NOMO-1 (cell line): ENCODE data around the gene PPP2R2C.

Source experiments
- DNase-seq, 2 experiments: peaks; one replicate each; lab custom pipeline; 2025; ENCODE audit not compliant: unreplicated experiment in 2 of 2; lab: John Stamatoyannopoulos, UW

The PPP2R2C gene

DNA sequence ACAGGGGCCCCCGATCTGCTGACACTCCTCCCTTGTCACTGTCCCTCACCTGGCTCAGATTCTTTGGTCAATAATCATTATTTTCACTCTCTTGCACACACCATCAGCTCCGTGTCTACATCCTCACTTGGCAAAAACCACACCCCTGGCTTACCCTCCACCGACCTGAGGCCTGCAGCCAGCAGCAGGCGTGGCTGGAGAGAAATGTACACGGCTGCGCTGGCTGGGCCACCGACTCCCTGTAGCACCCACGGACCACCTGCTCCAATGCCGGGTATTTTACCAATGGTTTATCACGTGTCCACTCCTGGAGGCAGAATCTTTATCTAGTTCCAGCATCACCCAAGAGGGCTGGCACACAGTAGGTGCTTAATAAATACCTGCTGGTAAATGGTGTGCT, 104.3 kb downstream of the PPP2R2C start:
- DNase-seq, result no peak

DNA sequence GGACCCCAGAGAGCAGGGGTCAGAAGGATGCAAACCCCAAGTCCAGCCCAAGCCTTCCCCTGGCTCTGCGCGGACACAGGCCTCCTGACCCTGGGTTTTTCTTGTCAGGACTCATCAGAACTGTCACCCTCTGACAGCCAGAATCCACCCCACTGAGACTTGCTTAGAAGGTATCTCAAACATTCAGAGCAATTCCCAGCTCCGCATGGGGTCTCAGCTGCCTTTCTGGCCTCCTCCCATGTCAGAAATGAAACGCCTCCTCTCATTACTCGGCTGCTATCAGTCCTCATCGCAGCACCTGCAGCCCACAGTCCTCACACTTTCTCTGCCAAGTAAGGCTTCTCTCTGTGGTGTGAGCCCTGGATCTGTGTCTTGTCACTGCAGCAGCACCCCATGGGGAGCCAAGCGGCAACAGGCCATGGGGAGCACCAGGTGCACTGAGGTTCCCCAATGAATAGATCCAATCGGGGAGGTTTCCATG, 105.0 kb downstream of the PPP2R2C start:
- DNase-seq, result no peak

DNA sequence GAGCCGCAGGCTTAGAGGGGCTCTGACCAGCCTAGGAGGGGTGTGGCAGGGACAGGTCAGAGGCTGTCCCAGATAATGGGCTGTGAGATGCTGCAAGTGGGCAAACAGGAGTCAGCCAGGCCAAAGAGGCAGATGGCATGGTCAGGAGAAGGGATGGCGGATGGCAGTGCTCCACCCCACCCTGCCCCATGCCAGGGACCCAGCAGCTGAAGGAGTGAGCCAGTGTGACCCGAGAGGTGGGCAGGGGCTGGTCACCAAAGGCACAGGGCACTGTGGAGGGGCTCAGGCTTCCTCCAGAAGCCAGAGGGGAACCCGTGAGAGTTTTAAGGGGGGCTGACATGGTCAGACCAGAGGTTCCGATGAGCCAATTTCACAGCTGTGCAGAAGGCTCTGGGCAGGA, 105.8 kb downstream of the PPP2R2C start:
- DNase-seq, result no peak

DNA sequence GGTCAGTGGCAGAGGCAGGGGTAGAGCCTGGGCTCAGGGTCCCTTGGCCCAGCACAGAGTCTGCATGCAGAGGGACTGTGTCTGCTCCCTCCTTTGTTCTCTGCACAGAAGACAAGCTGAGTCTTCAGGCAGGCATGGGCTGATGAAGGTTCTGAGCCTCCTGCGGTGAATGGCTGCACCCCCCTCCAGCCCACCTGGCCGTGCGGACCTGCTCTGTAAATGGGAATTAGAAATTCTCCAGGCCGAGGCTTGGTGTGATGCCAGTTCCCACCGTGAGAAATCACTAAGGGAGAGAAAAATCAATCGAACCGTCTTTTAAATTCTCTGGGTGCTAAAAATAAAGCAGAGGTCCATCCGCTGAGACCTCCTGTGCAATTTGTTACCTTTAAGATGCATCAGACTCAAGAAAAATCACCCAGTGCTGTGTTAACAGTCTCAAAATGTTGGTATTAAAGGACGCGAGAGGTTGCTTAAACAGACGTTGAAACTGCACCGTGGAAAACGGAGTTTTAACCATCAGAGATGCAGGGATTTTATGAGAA, 106.8 kb downstream of the PPP2R2C start:
- DNase-seq, result no peak

DNA sequence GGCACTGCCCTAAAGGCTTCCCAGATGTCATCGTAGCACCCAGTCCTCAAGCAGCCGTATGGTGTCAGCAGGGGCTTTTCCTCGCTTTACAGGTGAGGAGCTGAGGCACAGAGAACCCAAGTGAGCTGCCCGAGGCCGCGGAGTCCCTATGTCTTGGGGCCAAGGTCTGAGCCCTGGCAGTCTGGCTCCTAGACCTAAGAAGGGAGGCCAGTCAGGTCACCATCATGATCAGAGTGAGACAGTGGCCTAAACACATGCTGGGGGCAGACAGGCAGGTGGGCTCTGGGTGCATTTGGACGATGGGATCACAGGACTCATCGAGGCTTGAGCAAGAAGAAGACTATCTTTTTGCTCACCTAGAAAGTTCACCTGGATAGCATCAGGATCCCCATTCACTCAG, 107.8 kb downstream of the PPP2R2C start:
- DNase-seq, result no peak

DNA sequence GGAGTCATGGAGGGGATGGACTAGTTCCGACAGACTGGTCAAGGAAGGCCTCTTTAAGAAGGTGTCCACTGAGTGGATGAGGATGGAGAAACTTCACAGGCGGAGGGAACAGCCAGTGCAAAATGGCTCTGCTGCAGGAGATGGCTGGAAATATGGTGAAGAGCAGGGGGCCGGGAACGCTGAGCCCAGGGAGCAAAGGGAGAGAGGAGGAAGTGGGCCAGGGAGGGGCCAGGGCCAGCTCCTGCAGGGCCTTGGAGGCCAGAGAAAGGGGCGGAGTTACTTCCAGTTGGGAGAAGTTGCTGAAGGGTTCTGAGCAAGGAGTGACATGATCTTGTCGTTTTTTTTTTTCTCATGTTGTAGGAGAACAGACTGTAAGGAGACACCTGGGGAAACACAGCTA, 108.3 kb downstream of the PPP2R2C start:
- no peak for DNase-seq

DNA sequence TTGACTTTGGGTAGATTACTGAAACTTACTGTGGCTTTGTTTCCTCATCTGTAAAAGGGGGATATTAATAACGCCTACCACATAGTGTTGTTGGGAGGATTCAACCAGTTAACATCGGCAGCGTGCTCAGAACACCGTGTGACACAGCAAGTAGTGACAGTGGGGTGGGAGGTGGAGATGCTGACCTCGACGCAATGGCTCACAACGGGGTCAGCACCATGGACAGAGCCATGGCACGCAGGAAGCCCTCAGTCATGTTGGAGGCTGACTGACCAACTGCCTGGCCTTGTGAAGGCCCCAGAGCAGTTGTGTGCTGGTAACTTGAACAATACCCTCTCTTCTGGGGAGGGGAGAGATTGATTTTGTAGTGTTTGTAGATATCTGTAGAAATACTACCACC, 109.5 kb downstream of the PPP2R2C start:
- no peak for DNase-seq

DNA sequence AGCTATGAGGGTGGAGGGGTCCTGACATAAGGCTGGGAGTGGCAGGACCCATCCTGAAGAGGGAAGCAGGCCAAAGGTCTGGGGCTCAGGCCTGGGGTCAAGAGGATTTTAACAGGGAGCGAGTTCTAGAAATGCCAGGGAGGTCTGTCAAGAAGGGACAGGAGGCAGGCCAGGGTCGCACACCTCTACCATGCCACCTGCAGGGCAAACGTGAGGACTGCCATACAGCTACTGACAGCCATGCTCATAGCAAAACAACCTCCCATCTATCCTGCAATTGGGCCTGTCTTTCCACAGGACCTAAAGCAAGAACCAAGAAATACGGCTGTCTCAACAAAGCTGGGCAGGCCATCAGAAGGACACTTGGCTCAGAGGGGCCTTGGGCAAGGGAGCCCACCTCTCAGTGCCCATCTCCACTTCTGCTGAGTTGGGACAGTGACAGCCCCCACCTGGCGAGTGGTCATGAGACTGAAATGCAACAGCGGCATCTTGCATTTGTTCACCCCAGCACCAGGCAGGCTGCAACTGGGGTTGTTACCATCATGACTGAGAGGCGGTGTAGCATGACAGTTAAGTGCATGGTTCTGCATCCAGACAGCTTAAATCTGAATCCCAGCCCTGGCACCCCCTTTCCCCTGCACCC, 110.0 kb downstream of the PPP2R2C start:
- DNase-seq, result no peak

DNA sequence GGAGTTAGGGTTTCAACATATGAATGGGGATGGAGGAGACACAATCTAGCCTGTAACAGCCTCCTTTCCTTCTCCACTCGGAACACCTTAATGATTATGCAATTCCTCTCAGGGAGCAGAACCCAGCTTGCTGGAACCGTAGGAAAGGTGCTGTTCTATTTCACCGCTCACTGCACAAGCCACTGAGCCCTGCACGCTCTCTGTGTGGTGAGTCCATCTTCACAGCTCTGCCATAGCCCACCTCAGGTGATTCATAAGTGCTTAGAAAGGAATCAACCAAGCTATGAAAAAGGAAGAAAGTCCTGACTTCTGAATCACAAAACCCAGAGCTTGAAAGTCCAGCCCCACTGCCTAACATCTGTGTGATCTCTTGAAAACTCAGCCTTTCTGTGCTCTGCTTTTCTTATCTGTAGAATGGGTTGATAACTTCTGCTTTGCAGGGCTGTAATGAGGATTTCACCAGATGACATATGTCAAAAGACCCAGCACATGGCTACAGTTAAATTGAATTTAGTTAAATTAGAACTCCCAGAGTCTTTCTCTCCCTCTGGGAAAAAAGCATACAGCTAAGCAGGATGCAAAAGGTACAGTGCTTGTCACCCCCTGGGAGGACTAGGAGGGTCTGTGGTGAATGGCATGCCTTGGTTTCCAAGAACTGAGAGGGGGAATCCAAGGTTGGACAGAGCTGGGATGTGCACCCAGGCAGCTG, 111.2 kb downstream of the PPP2R2C start:
- no peak for DNase-seq

DNA sequence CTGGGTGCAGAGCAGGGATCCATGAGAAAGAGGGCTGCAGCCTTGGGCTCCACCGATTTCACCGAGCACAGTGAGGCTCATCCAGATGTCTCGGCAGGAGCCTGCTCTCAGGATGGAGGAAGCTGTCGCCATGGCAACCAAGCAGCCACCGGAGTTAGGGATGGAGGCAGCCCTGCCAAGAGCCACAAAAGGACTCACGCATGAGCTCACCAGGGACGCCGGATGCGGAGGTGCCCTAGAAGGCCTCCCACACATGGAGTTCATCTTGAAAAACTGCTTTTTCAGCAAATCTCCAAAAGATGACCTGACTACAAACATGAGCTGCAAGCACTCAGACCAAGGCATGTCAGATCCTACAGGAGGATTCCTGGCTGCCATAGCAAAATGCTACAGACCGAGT, 112.0 kb downstream of the PPP2R2C start:
- DNase-seq, result no peak

DNA sequence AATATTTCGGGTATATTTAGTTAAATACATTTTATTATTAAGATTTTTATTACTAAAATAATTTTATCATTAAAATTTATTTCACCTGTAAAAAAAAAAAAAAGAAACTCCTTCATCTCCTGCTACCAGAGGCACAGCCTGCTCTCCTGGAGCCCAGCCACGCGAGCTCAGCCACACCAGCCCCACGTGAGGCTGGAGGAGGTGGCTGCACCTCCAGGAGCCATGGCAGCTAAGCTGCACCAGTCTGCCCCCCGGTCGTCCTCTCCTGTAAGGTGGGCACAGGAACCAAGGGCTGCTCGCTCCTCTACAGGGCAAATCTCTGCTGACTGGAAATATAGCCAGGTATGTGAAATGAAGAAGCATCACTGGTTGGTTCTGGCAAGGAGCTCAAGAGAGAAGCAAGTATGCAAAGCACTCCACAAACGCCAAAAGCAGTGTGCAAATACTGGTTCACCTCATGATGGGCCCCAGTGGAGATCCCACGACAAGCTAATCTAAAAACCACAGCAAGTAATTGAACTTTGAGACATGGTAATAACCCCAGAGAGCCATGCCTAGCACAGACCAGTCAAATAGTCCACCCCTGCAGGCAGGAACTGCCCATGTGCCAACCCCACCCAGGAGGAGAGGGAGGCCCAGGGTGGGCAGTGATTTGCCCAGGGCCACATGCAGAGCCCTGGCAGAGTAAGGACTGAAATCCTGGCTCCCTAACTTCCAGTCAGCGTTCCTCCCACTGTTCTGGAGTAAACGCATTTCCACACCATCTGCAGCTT, 112.7 kb downstream of the PPP2R2C start:
- DNase-seq, result no peak

DNA sequence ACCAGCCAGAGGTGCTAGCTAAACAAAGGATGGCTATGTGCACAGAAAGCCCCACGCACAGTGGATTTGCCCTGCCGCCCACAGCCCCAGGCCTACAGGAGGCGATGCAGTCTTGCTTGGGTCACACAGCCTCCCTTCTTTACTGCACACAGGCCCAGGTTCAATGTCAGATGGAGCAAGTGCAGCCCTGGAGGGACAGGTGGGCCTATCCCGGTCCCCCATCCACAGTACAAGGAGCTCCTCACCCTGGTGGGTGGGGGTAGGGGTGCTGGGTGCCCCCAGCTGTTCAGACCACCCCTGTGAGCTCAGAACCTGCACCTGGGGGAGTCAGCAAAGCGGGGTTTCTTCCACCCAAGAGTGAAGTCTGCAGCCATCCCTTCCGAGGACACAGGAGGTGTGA, 114.9 kb downstream of the PPP2R2C start:
- no peak for DNase-seq

DNA sequence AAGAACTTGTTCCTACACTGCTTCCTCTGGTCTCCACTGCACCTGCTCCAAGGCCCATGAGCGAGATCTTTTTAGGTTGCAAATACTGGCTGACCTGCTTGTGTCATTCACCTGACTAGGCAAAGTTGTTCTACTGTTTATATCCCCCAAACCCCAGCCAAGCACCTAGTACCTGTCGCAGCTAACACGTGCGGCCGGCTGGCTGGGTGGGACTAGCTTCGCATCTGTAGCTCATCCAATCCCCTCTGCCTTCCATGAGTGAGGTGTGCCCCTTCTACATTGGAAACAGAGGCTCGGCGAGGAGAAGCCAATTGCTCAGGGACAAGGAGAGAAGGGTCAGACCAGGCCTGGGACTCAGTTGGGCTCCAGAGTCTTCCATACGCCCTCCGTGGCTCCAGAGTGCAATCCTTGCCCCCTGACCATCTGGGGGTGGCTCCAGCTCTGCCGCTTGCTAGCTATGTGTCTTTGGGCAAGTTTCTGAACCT, 116.3 kb downstream of the PPP2R2C start:
- DNase-seq, result no peak

DNA sequence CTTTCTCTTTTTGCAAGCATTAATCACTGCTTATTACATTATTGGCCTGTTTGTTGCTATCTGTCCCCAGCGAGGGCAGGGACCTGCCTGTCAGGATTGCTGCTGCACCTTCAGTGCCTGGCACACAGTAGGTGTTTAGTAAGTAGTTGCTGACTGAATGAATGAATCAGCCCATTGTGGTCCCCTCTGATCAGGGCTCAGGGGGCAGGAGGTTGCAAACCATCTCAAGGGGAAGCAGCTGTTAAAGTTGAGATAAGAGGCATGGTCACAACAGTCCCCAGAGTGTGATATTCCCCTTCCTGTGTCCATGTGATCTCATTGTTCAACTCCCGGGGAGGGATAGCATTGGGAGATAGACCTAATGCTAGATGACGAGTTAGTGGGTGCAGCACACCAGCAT, 117.4 kb downstream of the PPP2R2C start:
- DNase-seq, result no peak

DNA sequence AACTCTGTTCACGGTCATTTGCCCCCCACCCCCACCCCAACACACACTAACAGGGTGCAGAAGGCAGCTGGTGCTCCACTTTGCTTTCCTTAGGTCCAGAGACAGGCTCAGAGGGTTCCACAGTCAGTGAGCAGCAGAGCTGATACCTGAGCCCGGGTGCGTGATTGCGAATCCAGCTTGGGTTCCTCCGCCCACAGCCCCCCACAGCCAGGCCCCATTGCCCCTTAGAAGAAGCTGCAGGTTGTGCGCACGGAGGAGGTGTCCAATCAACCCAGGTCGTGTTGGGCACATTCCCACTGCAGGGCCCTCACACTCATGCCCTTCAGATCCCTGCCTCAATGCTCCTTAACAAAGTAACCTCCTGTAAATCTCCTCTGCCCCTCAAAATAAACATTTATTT, 117.8 kb downstream of the PPP2R2C start:
- DNase-seq, result no peak

DNA sequence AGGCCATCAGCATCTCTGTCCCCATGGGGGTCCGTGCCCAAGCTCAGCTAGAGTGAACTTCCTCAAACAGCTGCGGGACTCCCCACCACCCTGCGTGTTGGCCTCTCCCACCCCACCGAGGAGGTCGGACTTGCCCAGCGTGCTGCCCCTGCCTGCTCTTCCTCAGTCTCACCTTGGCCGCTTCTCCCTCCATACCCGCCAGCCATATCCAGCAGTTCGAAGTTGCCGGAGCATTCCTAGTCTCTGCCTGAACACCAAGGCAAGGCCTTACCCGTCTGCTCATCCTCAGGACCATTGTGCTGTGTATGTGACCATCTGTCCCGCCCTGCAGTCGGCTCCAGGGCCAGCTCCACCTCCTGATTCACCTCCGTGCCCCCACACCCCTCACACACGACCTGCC, 118.3 kb downstream of the PPP2R2C start:
- DNase-seq, result no peak

DNA sequence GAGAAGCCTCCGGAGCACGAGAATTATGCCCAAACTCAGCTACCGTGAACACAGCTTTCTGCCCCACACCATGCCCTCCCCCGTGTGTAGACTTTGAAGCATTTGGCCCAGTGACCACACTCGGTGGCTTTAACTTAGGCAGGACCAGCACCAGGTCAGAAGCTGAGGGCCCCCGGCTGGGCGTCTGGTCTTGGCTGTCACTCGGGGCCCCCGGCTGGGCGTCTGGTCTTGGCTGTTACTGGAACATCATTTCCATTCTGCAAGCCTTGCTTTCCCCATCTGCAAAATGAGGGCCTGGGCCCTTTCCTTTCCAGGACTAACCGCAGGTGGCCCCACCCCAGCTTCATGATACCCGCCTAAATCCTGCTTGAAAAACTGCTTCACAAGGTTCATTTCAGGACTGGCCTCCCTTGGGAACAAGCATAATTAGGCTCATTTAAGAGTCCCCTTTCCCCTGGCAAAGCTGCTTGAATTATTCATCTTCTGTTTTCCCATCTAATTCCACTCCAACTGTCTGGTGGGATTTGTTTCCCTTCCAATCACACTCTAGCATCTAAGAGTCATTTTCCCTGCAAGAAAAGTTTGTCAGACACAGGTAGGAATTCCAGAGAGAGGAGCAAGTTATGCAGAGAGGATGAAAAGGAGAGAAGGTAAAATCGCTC, 120.3 kb downstream of the PPP2R2C start:
- no peak for DNase-seq

DNA sequence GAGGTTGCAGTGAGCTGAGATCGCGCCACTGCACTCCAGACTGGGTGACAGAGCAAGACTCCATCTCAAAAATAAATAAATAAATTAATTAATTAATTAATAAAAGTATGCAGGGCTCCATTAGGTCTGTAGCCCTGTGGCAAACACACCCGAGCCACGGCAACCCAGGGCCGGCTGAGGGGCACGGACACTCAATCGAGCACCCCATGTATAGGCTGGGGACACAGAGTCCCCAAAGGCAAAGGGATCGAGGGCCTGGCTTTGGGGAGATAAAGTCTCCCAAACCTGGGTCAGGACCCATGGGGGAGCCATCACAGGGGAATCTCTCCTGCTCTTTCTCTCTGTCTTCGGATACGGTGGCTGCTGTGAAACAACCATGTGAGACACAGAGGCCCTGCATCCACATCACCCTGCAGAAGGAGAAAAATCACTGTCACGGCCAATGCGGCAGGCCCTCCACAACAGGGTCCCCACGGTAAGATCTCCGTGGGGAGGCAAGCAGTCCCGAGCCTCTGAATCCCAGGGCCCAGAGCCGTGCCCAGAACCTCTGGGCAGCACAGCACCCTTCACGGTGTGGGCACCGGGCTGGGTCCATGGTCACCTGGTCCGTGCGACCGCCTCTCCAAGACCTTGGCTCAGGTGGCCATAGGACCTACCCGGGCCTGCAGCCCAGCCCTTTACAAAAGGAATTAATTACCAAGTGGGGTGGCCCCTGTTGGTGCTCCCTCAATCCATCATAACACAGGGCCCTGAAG, 121.0 kb downstream of the PPP2R2C start:
- DNase-seq, result no peak

DNA sequence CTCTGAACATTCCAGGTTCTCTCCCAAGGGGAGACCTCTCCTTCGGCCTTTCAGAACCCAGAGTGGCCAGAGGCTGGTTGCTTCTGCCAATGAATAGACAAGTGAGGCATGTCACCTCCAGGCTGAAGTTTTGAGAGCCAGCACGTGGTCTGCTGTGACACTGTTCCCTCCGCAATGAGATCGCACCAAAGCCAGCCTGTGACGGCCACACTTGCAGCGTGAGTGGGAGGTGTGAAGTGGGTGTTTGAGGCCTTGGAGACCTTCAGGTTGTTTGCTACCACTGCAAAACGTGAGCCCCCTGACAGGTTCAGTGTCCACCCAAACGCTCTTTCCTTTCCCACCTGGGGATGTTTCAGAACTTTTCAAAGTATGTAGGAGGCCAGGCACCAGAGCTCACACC, 121.8 kb downstream of the PPP2R2C start:
- no peak for DNase-seq

DNA sequence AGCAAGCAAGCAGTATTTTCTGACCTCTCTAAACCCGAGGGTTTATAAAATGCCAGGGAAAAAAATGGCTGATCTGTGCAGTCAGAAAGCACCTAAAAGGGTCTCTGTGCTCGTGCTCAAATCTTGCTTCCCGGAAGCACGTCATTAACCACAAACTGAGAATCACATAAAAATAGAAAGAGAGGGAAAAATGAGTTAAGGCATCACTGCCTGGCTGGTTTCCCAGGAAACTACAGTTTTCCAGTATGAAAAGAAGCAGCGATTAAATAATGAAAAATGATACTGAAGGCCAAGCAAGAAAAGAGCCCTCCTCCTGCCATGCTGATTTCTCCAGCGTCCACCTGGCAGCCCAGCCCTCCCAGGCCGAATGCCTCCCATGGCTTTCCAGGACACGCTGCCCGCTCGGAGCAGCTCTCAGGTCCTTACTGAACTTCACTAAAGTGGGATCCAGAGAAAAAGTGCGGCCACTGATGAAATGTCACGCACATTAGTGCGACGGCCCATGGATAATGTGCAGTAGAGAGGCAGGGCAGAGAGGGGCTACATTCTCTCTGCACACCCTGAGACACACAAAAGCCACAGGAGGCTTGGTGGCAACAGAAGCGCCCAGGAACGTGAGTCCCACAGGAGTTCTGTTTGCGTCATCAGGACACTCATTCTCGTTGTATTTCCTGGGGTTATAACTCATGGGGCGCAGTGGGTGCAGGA, 122.4 kb downstream of the PPP2R2C start:
- DNase-seq, result no peak
